K562 (cell line): Measurements from ENCODE around the gene XAB2. TPM values are rescaled to one million over a fixed set of nuclear protein-coding genes. Genes with fewer than 3 reads are reported as not detected.

Experiments used
- ARID1B ChIP-seq: fragments of 450-650 bp; IDR thresholded peaks from 2 replicates; pipeline ENCODE4 v1.6.1; 2016; ENCODE audit warnings: antibody characterized with exemption, mild to moderate bottlenecking, inconsistent platforms
- ARID2 ChIP-seq: fragments of 450-650 bp; IDR thresholded peaks from 2 replicates; pipeline ENCODE4 v1.6.1; 2017; ENCODE audit warnings: antibody characterized with exemption, mild to moderate bottlenecking
- CREM ChIP-seq: IDR thresholded peaks from 2 replicates; pipeline ENCODE4 v1.6.1; 2014; ENCODE audit warnings: antibody characterized with exemption, low read depth
- DLX4 ChIP-seq: fragments of 250-450 bp; sonication (Bioruptor Pico); IDR thresholded peaks from 2 replicates; pipeline ENCODE4 v1.6.1; 2021; ENCODE audit warnings: mild to moderate bottlenecking
- ELF1 ChIP-seq: fragments of 200-800 bp; sonication (Bioruptor generic); IDR thresholded peaks from 2 replicates; pipeline ENCODE4 v1.6.1; 2016; ENCODE audit warnings: missing genetic modification characterization, missing compliant biosample characterization
- MCM3 ChIP-seq: fragments of 450-650 bp; IDR thresholded peaks from 2 replicates; pipeline ENCODE4 v1.6.1; 2016
- NR2C1 ChIP-seq, 2 experiments: fragments of 450-650 bp; IDR thresholded peaks; 2 replicates each; pipeline ENCODE4 v1.6.1; 2017; ENCODE audit warnings: mild to moderate bottlenecking in 2 of 2, antibody characterized with exemption in 1 of 2, inconsistent platforms in 1 of 2, missing compliant biosample characterization in 1 of 2, missing genetic modification characterization in 1 of 2
- PBX2 ChIP-seq, 2 experiments: IDR thresholded peaks in 1 of 2; conservative IDR thresholded peaks in 1 of 2; 2 replicates each; pipeline ENCODE4 v1.6.1; 2016; ENCODE audit warnings: low read depth in 2 of 2, mild to moderate bottlenecking in 1 of 2, missing compliant biosample characterization in 1 of 2, missing genetic modification characterization in 1 of 2, moderate library complexity in 1 of 2
- RBBP5 ChIP-seq: fragments of 200-600 bp; sonication (generic); IDR thresholded peaks from 2 replicates; pipeline ENCODE4 v1.6.1; 2012; ENCODE audit warnings: borderline replicate concordance, mild to moderate bottlenecking, low read length, control low read depth, inconsistent platforms; ENCODE audit not compliant: insufficient read depth, poor library complexity, severe bottlenecking
- SIN3A ChIP-seq, 2 experiments: fragments of 150-350 bp in 1 of 2; IDR thresholded peaks; 2 replicates each; pipeline ENCODE4 v1.6.1; 2011 to 2016; ENCODE audit warnings: borderline replicate concordance in 2 of 2, low read depth in 2 of 2, low read length in 2 of 2, mild to moderate bottlenecking in 2 of 2, moderate library complexity in 2 of 2; ENCODE audit not compliant: control insufficient read depth in 1 of 2
- SMARCB1 ChIP-seq: IDR thresholded peaks from 2 replicates; pipeline ENCODE4 v1.6.1; 2011; ENCODE audit warnings: improper control_type of control experiment, low read depth; ENCODE audit not compliant: insufficient read length
- TCFL5 ChIP-seq: fragments of 250-450 bp; sonication (Bioruptor Pico); conservative IDR thresholded peaks from 2 replicates; pipeline ENCODE4 v1.6.1; 2021; ENCODE audit warnings: mild to moderate bottlenecking, moderate library complexity, matching md5 sums
- XRCC4 ChIP-seq: IDR thresholded peaks from one replicate; pipeline ENCODE4 v1.6.1; 2011; ENCODE audit not compliant: insufficient read depth, insufficient read length; ENCODE audit errors: extremely low read depth
- polyA plus RNA-seq, 8 experiments: library from polyadenylated mRNA; depleted of rRNA in 4 of 8; stranded (reverse) in 5 of 8; unstranded in 3 of 8; fragments of >200 nt; fragmentation: Nextera tagmentation in 2 of 8; fragmentation: Illumina TruSeq in 1 of 8; extraction: Ambion mirVana in 2 of 8; extraction: Trizol in 1 of 8; gene quantifications; 2 replicates each; pipeline versions ENCODE4 v1.2.1 to v1.2.3, GENCODE V29; 2011 to 2014; ENCODE audit warnings: inconsistent platforms in 1 of 8, missing spikeins in 1 of 8
- total RNA-seq, 7 experiments: library from RNA; depleted of rRNA in 6 of 7; stranded (reverse); fragments of >200 nt in 6 of 7; fragmentation: Illumina TruSeq in 2 of 7; extraction: Trizol in 2 of 7; gene quantifications; 2 replicates each; pipeline versions ENCODE4 v1.2.1 to v1.2.3, GENCODE V29; 2011 to 2021; ENCODE audit warnings: low replicate concordance in 1 of 7
- TF ChIP-seq, protein P1 (sequence below): sonication (generic); formaldehyde crosslinking; IDR thresholded peaks from 2 replicates; pipeline ENCODE4 v1.8.0; 2022; ENCODE audit warnings: missing genetic modification reagents, mild to moderate bottlenecking, borderline replicate concordance
- TF ChIP-seq, protein P2 (sequence below): fragments of 450-650 bp; IDR thresholded peaks from 2 replicates; pipeline ENCODE4 v1.6.1; 2016; ENCODE audit warnings: mild to moderate bottlenecking
- TF ChIP-seq, protein P3 (sequence below): fragments of 250-450 bp; sonication (Bioruptor Pico); IDR thresholded peaks from 2 replicates; pipeline ENCODE4 v1.8.0; 2021; ENCODE audit warnings: moderate library complexity, mild to moderate bottlenecking, inconsistent platforms

Gene XAB2
- total and polyA plus RNA-seq, 9 of the 15 experiments (the other 6 are each of a cell fraction or from before 2014, with no cell fraction given) = 0.21 to 58.3 (median 20.0) TPM

DNA sequence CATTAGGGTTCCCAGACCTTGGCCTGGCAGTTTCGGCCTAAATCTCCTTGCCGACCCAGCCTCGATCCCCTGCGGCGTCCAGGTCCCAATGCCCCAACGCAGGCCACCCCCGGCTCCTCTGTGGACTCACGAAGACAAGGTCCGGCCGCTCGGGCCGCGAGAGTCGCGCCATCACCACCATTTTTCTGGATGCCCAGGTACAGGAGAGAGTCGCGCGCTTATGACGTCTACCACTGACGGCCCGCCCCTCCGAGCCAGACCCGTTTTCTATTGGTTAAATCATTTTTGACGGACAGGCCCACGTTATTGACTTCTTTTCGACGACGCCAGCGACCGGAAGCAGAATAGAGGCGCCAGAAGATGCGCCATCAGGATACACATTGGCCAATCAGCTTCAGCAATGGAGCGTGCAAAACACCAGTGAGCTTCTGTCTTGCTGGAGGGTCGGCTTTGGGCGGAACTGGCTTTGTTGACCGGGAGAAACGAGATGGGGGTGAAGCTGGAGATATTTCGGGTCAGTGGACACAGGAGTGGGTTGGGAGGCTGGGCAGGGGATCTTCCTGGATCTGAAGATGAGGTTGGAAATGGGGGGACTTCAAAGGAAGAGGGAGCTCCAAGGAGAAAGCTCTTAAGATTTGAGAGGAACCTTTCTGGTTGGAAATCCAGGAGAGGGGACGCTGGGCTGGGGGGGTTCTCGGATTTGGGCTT lies at the start of gene XAB2, which contains the start of gene PET100 (continued):
- TF ChIP-seq PBX2 (CRISPR knock-in tag; IDR thresholded peaks at IDR 0.05; ENCODE audit: low read depth) = peak; percentile 92
- peak; percentile 100 for TF ChIP-seq PBX2 (tag; conservative IDR thresholded peaks at IDR 0.05; ENCODE audit: low read depth)
- no peak for TF ChIP-seq SMARCB1
- TF ChIP-seq DLX4 (CRISPR knock-in tag) = no peak
- peak; percentile 49 to 81; a peak in 3 of 4 replicates for TF ChIP-seq SIN3A (IDR thresholded peaks at IDR 0.05; ENCODE audit: borderline replicate concordance in 2 of 2, control insufficient read depth in 1 of 2, low read depth in 2 of 2, low read length in 2 of 2)
- TF ChIP-seq XRCC4 = no peak
- TF ChIP-seq, protein P1, sequence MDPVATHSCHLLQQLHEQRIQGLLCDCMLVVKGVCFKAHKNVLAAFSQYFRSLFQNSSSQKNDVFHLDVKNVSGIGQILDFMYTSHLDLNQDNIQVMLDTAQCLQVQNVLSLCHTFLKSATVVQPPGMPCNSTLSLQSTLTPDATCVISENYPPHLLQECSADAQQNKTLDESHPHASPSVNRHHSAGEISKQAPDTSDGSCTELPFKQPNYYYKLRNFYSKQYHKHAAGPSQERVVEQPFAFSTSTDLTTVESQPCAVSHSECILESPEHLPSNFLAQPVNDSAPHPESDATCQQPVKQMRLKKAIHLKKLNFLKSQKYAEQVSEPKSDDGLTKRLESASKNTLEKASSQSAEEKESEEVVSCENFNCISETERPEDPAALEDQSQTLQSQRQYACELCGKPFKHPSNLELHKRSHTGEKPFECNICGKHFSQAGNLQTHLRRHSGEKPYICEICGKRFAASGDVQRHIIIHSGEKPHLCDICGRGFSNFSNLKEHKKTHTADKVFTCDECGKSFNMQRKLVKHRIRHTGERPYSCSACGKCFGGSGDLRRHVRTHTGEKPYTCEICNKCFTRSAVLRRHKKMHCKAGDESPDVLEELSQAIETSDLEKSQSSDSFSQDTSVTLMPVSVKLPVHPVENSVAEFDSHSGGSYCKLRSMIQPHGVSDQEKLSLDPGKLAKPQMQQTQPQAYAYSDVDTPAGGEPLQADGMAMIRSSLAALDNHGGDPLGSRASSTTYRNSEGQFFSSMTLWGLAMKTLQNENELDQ = no peak
- peak; percentile 98 for TF ChIP-seq ELF1 (tag)
- no peak for TF ChIP-seq ARID1B
- TF ChIP-seq MCM3 = no peak
- TF ChIP-seq, protein P2, sequence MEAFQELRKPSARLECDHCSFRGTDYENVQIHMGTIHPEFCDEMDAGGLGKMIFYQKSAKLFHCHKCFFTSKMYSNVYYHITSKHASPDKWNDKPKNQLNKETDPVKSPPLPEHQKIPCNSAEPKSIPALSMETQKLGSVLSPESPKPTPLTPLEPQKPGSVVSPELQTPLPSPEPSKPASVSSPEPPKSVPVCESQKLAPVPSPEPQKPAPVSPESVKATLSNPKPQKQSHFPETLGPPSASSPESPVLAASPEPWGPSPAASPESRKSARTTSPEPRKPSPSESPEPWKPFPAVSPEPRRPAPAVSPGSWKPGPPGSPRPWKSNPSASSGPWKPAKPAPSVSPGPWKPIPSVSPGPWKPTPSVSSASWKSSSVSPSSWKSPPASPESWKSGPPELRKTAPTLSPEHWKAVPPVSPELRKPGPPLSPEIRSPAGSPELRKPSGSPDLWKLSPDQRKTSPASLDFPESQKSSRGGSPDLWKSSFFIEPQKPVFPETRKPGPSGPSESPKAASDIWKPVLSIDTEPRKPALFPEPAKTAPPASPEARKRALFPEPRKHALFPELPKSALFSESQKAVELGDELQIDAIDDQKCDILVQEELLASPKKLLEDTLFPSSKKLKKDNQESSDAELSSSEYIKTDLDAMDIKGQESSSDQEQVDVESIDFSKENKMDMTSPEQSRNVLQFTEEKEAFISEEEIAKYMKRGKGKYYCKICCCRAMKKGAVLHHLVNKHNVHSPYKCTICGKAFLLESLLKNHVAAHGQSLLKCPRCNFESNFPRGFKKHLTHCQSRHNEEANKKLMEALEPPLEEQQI = no peak
- peak; percentile 78 for TF ChIP-seq RBBP5
- TF ChIP-seq NR2C1 (IDR thresholded peaks at IDR 0.05) = peak; percentile 78
- peak; percentile 84 for TF ChIP-seq NR2C1 (tag; IDR thresholded peaks at IDR 0.05)
- no peak for TF ChIP-seq TCFL5 (CRISPR knock-in tag)
- TF ChIP-seq, protein P3, sequence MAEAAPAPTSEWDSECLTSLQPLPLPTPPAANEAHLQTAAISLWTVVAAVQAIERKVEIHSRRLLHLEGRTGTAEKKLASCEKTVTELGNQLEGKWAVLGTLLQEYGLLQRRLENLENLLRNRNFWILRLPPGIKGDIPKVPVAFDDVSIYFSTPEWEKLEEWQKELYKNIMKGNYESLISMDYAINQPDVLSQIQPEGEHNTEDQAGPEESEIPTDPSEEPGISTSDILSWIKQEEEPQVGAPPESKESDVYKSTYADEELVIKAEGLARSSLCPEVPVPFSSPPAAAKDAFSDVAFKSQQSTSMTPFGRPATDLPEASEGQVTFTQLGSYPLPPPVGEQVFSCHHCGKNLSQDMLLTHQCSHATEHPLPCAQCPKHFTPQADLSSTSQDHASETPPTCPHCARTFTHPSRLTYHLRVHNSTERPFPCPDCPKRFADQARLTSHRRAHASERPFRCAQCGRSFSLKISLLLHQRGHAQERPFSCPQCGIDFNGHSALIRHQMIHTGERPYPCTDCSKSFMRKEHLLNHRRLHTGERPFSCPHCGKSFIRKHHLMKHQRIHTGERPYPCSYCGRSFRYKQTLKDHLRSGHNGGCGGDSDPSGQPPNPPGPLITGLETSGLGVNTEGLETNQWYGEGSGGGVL (CRISPR knock-in tag) = no peak
- peak; percentile 99 for TF ChIP-seq CREM
- TF ChIP-seq ARID2 = no peak
